Activated naive CD4-positive, alpha-beta T cell treated with anti-CD3 and anti-CD28 coated beads, Interleukin-2, amount 10 ng/mL, durations not matched to agents 7 days and 5 days (primary cell): ENCODE measurements around the gene ARSG.
"Not testable (repeated sequence)": the region's sequence is repeated elsewhere in the genome, so short reads cannot be mapped to it uniquely, and the experiment has no call there.

Experiments
- CTCF ChIA-PET: fragments of 350-600 bp; sonication (Branson Sonifier 250); formaldehyde crosslinking; loops from one replicate; lab custom pipeline; 2021; ENCODE audit warnings: antibody characterized with exemption; lab: Charles Lee
- DNase-seq: peaks from one replicate; pipeline ENCODE4 v3.0.0-alpha.2; 2020
- H3K27ac Mint-ChIP-seq: one replicate; pipeline ENCODE4 v1.8.0; 2021; ENCODE audit warnings: mild to moderate bottlenecking, moderate library complexity, mixed read lengths
- H3K27me3 Mint-ChIP-seq: one replicate; pipeline ENCODE4 v1.8.0; 2021; ENCODE audit warnings: mild to moderate bottlenecking, mixed read lengths
- H3K36me3 Mint-ChIP-seq: one replicate; pipeline ENCODE4 v1.8.0; 2021; ENCODE audit warnings: mixed read lengths
- H3K4me1 Mint-ChIP-seq: one replicate; pipeline ENCODE4 v1.8.0; 2021; ENCODE audit warnings: mixed read lengths
- H3K4me3 Mint-ChIP-seq: one replicate; pipeline ENCODE4 v1.8.0; 2021; ENCODE audit warnings: mild to moderate bottlenecking, moderate library complexity, mixed read lengths
- H3K9me3 Mint-ChIP-seq: one replicate; pipeline ENCODE4 v1.8.0; 2021; ENCODE audit warnings: mixed read lengths

ARSG gene

DNA sequence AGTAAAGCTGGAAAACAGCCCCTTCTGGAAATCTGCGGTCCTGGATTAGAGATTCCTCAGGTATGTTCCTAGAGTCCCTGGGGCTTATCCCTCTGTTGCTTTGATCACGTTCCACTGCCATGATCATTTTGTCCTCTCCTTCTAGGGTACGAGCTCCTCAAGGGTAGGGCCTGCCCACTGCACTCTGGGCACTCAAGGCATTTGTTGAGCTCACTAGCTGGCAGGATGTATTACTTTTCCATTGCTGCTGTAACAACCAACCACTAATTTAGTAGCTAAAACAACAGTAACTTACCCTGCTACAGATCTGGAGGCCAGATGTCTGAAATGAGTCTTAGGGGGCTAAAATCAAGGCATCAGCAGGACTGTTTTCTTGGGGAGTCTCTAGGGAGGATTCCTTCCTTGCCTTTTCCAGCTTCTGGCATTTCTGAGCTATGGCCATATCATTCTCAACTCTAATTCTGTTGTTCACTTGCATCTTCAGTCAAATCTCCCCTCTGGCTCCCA is 65.7 kb downstream of the ARSG start:
- CTCF ChIA-PET, result interaction anchor here (0.9 to 2.8 kb wide), 8 partner anchors 9 to 93 kb away, joined by 3 to 17 read pairs (median 4); no protein-coding TSS in a partner anchor
- peak; percentile 35 for DNase-seq
- peak overlapping the region; percentile 86 for H3K27ac Mint-ChIP-seq
- peak overlapping the region; percentile 34 for H3K4me3 Mint-ChIP-seq
- peaks cover 67% of the 10 kb centered on the region for H3K4me1 Mint-ChIP-seq
- H3K9me3 Mint-ChIP-seq, result no peaks in the 10 kb centered on the region
- H3K27me3 Mint-ChIP-seq, result no peaks in the 10 kb centered on the region
- peaks cover 13% of the 10 kb centered on the region for H3K36me3 Mint-ChIP-seq

DNA sequence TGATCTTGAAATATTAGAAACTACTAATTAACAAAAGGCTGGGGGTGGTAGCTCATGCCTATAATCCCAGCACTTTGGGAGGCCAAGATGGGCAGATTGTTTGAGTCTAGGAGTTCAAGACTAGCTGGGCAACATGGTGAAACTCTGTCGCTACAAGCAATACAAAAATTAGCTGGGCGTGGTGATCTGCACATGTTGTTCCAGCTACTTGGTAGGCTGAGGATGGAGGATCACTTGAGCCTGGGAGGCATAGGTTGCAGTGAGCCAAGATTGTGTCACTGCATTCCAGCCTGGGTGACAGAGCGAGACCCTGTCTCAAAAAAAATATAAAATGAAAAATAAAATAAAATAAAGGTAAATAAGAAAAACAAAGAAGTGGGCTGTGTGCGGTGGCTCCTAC is 66.6 kb downstream of the ARSG start:
- peaks cover 58% of the 10 kb centered on the region for H3K4me1 Mint-ChIP-seq
- no peak overlapping the region for H3K4me3 Mint-ChIP-seq
- DNase-seq, result no peak
- H3K27me3 Mint-ChIP-seq, result no peaks in the 10 kb centered on the region
- CTCF ChIA-PET, result interaction anchor here (0.6 to 2.8 kb wide), 4 partner anchors 8 to 94 kb away, joined by 3 to 17 read pairs (median 4); no protein-coding TSS in a partner anchor
- no peak overlapping the region for H3K27ac Mint-ChIP-seq
- H3K9me3 Mint-ChIP-seq, result no peaks in the 10 kb centered on the region
- H3K36me3 Mint-ChIP-seq, result peaks cover 13% of the 10 kb centered on the region

DNA sequence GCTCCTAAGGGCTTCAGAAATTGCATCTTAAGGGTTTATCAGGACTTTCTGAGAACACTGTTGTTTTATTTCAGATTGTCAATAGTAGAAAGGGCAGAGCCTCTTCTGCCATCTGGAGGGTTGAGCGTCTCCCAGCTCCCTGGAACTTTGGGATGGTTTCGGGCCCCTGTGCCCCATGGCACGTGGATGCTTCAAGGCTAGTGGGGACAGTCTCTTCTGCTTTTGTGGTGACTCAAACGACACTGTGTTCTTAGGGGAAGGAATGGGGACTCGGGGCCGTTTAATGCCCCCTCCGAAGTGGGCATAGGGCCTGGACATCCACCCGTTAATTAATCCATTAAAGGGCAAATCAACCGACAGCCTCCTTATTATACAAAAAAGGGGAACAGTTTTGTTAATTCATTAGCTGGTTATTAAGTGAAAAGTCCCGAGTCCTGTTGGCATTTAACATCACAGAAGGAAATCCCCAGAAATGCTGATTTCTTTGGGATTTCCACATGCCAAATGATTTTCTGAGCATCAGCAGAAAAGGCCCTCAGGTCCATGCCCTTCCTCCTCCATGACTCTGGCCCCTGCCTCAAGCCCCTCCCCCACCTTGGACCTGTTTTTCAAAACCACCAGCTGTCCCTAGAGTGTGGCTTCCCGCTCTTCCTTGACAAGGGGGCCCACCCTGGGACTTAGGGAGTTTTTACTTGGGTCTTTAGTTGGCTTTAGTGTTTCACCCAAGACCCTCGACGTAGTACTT is 68.7 kb downstream of the ARSG start:
- no peak for DNase-seq
- Mint-ChIP-seq H3K4me1 (peaks cover 40% of the 10 kb centered on the region), H3K27me3 (no peaks in the 10 kb centered on the region), H3K36me3 (peaks cover 11% of the 10 kb centered on the region), H3K9me3 (no peaks in the 10 kb centered on the region), H3K4me3 (no peak overlapping the region), H3K27ac (no peak overlapping the region)
- CTCF ChIA-PET, result interaction anchor here (0.7 to 0.8 kb wide), 2 partner anchors 10 to 68 kb away, joined by 3 read pairs; no protein-coding TSS in a partner anchor

DNA sequence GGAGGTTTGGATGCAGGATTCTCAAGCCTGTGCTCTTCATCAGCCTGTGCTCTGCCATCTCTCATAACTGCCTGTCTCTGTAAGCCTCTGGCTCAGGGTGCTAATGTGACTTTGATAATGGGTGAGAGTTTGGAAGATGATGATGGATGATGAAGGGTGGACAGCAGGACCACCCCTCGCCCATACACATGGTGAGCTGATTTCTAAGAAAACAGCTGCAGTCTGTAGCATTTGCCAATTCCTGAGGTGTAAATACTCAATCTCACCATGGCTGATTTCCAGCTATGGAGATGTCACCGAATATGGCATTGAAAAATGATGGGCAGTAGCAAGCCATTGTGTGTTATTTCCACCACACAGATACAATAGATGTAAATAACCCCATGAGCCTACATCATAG is 74.2 kb downstream of the ARSG start:
- Mint-ChIP-seq H3K36me3 (no peaks in the 10 kb centered on the region), H3K27ac (no peak overlapping the region), H3K4me1 (no peaks in the 10 kb centered on the region), H3K27me3 (no peaks in the 10 kb centered on the region), H3K4me3 (no peak overlapping the region), H3K9me3 (no peaks in the 10 kb centered on the region)
- no peak for DNase-seq
- CTCF ChIA-PET, result interaction anchor here (0.9 to 1.4 kb wide), 2 partner anchors 8 to 48 kb away, joined by 3 read pairs; no protein-coding TSS in a partner anchor

DNA sequence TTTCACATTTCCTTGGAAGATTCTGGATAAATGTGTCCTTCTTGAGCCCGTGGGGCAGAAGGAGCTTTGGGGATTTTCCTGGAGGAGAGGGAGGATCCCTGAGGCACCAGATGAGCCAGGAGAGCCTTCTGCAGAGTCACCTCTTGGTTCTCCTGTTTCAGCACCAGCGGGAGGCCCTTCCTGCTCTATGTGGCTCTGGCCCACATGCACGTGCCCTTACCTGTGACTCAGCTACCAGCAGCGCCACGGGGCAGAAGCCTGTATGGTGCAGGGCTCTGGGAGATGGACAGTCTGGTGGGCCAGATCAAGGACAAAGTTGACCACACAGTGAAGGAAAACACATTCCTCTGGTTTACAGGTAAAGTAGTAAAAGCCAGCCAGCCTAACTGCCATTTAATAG is 77.1 kb downstream of the ARSG start:
- Mint-ChIP-seq H3K9me3 (no peaks in the 10 kb centered on the region), H3K36me3 (peaks cover 3% of the 10 kb centered on the region), H3K4me3 (no peak overlapping the region), H3K4me1 (no peaks in the 10 kb centered on the region), H3K27me3 (no peaks in the 10 kb centered on the region), H3K27ac (no peak overlapping the region)
- DNase-seq, result no peak
- CTCF ChIA-PET, result no interaction called here

DNA sequence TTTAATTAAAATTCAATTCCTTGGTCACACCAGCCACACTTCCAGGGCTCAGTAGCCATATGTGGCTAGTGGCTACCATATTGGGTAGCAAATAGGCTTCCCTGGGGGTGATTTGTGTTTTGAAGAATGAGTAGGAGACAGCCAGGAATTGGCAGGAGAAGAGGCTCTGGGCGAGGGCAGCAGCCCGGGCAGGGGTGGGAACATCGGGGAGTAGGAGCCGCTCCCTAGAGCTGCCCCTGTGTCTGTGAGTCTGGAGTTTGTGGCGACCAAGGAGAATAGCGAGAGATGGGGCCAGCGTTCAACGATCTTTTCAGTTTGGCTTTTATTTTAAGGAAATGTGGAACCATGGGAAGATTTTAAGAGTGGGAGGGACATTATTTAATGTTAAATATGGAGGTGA is 84.3 kb downstream of the ARSG start:
- H3K27me3 Mint-ChIP-seq, result peaks cover 34% of the 10 kb centered on the region
- no peaks in the 10 kb centered on the region for H3K9me3 Mint-ChIP-seq
- DNase-seq, result no peak
- no peak overlapping the region for H3K4me3 Mint-ChIP-seq
- CTCF ChIA-PET, result interaction anchor here (1.2 kb wide), 1 partner anchor 24 kb away, joined by 5 read pairs; no protein-coding TSS in a partner anchor
- H3K27ac Mint-ChIP-seq, result no peak overlapping the region
- H3K36me3 Mint-ChIP-seq, result peaks cover 3% of the 10 kb centered on the region
- no peaks in the 10 kb centered on the region for H3K4me1 Mint-ChIP-seq

DNA sequence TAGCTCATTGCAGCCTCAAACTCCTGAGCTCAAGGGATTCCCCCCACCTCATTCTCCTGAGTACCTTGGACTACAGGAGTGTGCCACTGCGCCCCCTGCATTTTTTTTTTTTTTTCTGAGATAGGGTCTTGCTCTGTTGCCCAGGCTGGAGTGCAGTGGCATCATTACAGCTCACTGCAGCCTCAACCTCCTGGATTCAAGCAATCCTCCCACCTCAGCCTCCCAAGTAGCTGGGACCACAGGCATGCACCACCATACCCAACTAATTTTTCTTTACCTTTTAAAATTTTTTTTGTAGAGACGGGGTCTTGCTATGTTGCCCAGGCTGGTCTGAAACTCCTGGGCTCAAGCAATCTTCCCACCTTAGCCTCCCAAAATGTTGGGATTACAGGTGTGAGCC is 84.9 kb downstream of the ARSG start:
- H3K9me3 Mint-ChIP-seq, H3K4me1 Mint-ChIP-seq, DNase-seq, H3K27ac Mint-ChIP-seq, H3K36me3 Mint-ChIP-seq, H3K4me3 Mint-ChIP-seq: not testable (repeated sequence)
- CTCF ChIA-PET, result interaction anchor here (1.1 to 1.2 kb wide), 2 partner anchors 23 to 113 kb away, joined by 3 to 5 read pairs; no protein-coding TSS in a partner anchor
- peaks cover 34% of the 10 kb centered on the region for H3K27me3 Mint-ChIP-seq

DNA sequence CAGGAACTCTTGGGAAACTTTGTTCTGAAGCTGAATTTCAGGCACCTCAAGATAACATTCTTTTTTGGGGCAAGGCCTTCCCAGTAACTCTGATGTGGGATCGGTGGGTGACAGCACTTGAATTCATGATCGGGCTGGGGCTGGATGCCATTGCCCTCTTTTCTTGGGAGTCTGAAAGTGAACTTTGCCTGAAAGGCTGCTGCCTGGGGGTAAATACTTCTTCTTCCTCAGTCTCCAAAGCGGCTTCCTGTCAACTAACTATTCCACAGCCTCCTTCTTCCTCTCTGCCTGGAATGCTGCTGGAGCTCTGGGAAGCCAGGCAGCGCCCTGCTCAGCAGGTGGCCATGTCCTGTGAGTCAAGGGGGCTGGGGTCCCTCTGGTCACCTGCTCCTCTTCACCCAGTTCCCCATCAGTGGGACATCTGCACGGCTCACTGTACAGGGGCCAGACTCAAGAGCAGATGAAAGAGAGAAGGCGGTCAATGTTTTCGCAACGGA is 86.5 kb downstream of the ARSG start:
- Mint-ChIP-seq H3K4me1 (peaks cover 7% of the 10 kb centered on the region), H3K9me3 (no peaks in the 10 kb centered on the region), H3K36me3 (no peaks in the 10 kb centered on the region), H3K4me3 (no peak overlapping the region), H3K27me3 (peaks cover 34% of the 10 kb centered on the region), H3K27ac (no peak overlapping the region)
- DNase-seq, result no peak
- CTCF ChIA-PET, result no interaction called here

DNA sequence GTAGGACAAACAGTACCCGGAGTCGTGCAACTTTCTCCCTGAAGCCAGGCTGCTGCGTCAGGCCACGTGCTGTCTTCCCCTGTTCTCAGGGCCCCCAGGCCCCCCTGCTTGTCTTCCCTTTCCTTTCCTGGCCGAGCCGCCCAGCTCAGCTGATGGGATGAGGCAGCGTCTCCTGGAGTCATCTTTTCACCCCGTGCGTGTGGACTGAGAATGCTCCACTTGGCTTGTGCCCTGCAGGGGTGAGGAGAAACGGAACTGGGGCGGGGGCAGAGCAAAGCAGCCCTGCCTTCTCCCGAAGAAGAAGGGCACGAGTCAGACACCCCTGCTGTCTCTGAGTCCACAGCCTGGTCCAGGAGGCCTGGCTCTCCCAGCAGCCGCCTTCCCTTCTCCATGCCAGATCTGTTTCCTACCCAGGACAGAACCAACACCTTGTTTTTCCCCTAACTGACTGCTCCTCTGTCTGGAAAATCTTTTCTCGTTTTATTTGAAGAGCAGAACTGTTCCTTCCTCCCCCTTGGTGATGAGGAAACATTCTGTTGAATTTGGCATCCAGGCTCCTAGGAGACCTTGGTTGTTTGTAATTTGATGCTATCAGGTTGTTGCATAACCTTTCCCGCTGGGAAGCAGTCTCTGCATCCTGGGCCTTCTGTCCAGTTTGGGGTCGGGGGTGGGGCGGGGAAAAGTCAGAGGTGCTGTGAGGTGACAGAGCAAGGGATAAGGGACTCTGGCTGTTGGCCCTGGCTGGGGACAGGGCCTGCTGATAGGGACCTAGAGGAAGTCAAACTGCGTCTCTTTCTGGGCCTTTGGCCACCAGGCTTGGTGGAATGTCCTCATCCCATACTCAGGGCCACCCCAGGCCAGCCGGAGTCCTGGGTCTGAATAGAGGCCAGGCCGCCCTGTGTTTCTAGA is 87.2 kb downstream of the ARSG start:
- Mint-ChIP-seq H3K4me1 (peaks cover 14% of the 10 kb centered on the region), H3K27ac (no peak overlapping the region), H3K27me3 (peaks cover 34% of the 10 kb centered on the region), H3K9me3 (no peaks in the 10 kb centered on the region), H3K4me3 (no peak overlapping the region), H3K36me3 (no peaks in the 10 kb centered on the region)
- no peak for DNase-seq
- CTCF ChIA-PET, result no interaction called here

DNA sequence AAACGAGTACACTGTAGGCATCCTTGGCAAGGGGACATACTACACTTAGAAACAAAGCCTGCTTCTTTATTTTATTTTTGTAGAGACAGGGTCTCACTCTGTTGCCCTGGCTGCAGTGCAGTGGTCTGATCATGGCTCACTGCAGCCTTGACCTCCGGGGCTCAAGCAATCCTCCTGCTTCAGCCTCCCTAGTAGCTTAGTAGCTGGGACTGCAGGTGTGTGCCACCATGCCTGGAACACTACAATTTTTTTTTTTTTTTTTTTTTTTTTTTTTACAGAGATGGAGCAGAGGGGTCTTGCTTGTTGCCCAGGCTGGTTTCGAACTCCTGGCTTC is 87.8 kb downstream of the ARSG start:
- Mint-ChIP-seq H3K4me1 (peaks cover 20% of the 10 kb centered on the region), H3K27me3 (peaks cover 33% of the 10 kb centered on the region), H3K4me3 (no peak overlapping the region), H3K27ac (no peak overlapping the region), H3K36me3 (no peaks in the 10 kb centered on the region), H3K9me3 (no peaks in the 10 kb centered on the region)
- CTCF ChIA-PET, result no interaction called here
- DNase-seq, result no peak

DNA sequence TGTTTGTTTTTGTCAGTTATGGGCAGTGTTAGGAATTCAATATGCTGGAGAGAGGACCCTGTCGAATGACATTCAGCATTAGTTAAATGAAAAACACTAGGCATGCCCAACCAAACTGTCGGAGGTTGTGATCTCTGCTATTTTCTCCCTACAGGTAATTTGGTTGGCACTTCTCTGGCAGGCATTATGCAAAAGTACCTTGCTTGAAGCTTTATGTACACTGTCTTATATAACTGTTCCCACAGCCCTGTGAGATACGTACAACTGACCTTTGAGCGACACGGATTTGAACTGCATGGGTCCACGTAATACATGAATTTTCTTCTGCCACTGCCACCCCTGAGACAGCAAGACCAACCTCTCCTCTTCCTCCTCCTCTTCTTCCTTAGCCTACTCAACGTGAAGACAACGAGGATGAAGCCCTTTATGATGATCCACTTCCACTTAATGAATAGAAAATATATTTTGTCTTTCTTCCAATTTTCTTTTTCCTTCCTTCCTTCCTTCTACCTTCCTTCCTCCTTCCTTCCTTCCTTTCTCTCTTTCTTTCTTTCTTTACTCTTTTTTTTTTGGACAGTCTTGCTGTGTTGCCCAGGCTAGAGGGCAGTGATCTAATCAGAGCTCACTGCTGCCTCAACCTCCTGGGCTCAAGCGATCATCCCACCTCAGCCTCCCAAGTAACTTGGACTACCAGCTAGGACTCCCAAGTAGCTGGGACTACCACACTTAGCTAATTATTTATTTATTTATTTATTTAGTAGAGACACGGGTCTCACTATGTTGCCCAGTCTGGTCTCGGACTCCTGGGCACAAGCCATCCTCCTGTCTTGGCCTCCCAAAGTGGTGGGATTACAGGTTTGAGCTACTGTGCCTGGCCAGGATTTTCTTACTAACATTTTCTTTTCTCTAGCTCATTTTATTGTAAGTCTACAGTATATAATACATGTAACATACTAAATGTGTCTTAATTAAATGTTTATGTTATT is 88.7 kb downstream of the ARSG start:
- Mint-ChIP-seq H3K27ac (no peak overlapping the region), H3K9me3 (no peaks in the 10 kb centered on the region), H3K4me1 (peaks cover 29% of the 10 kb centered on the region), H3K4me3 (no peak overlapping the region), H3K36me3 (no peaks in the 10 kb centered on the region), H3K27me3 (peaks cover 27% of the 10 kb centered on the region)
- CTCF ChIA-PET, result no interaction called here
- DNase-seq, result no peak

DNA sequence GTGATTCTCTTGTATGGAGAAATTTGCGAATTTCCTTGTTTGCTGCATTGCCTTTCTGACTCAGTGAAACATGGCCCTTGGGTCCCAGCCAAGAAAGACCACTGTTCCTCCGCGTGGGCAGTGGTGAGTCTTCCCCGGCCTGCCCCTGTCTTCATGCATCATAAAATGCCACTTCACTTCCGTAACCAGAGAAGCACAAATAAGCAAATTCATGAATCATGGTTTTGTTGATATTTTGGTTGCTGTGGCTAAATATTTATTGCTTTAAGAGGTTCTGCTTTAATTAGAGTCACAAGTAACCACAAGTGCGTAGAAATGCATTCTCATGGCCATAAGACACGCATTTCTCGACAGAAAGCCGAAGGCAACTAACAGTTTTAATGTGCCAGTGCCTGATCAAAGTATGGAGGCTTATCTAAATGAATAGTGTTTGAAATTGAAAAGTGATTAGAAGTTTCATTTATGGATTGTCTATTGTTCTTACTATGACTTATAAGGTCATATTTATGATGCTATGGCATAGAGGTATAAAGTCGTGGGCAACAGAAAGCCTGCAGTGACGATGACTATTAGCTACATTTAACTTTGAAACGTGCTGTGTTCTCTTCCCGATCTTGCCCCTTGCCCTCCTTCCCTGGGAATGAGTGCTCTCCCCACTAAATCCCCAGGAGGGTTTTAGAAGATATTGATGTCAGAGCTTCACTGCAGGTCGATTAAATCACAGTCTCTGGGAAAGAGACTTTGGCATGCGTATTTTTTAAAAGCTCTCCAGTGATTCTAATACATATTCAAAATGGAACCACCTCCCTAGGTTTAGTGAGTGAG is 90.0 kb downstream of the ARSG start:
- Mint-ChIP-seq H3K4me1 (peaks cover 31% of the 10 kb centered on the region), H3K9me3 (no peaks in the 10 kb centered on the region), H3K36me3 (no peaks in the 10 kb centered on the region), H3K27me3 (peaks cover 18% of the 10 kb centered on the region), H3K27ac (no peak overlapping the region), H3K4me3 (no peak overlapping the region)
- DNase-seq, result no peak
- CTCF ChIA-PET, result interaction anchor here (1.2 kb wide), 1 partner anchor 18 kb away, joined by 3 read pairs; no protein-coding TSS in a partner anchor
